Fibroblast of pulmonary artery (primary cell): ENCODE results near the gene MICAL2.

ENCODE experiments used
- DNase-seq: peaks from one replicate; pipeline ENCODE4 v3.0.0-alpha.2; 2010; ENCODE audit warnings: low read depth
- H3K4me3 ChIP-seq: replicated peaks from 2 replicates; pipeline ENCODE4 v1.5.1; 2011; ENCODE audit warnings: low read depth, mild to moderate bottlenecking, control low read depth, low read length, moderate library complexity
- TF ChIP-seq, protein P1 (sequence below): IDR thresholded peaks from 2 replicates; pipeline ENCODE4 v1.5.1; 2011; ENCODE audit warnings: mild to moderate bottlenecking, control low read depth, low read length, inconsistent platforms; ENCODE audit errors: missing control alignments

The MICAL2 gene

DNA sequence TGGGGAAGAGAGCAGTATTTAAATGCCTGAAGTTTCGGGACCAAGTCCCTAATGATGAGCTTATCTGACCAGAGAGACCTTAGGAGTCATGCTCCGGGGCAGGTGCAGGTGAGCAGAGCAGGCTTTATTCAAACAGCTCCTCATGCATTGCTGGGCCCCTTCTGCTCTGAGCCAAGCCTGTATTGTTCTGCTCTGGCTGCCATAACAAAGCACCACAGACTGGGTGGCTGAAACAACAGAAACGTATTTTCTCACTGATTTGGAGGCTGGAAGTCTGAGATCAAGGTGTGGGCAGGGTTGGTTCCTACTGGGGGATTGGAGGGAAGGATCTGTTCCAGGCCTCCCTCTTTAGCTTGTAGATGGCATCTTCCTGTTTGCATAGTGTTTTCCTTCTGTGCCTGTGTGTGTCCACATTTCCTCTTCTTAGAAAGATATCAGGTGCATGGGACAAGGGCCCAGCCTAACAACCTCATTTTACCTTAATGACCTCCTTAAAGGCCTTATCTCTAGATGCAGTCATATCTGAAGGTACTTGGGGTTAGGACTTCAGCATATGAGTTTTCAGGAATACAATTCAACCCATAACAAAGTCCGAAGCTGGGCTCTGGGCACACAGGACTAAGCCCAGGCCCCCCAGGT is 169.9 kb downstream of the MICAL2 start:
- no peak for DNase-seq
- TF ChIP-seq, protein P1, sequence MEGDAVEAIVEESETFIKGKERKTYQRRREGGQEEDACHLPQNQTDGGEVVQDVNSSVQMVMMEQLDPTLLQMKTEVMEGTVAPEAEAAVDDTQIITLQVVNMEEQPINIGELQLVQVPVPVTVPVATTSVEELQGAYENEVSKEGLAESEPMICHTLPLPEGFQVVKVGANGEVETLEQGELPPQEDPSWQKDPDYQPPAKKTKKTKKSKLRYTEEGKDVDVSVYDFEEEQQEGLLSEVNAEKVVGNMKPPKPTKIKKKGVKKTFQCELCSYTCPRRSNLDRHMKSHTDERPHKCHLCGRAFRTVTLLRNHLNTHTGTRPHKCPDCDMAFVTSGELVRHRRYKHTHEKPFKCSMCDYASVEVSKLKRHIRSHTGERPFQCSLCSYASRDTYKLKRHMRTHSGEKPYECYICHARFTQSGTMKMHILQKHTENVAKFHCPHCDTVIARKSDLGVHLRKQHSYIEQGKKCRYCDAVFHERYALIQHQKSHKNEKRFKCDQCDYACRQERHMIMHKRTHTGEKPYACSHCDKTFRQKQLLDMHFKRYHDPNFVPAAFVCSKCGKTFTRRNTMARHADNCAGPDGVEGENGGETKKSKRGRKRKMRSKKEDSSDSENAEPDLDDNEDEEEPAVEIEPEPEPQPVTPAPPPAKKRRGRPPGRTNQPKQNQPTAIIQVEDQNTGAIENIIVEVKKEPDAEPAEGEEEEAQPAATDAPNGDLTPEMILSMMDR, result no peak

DNA sequence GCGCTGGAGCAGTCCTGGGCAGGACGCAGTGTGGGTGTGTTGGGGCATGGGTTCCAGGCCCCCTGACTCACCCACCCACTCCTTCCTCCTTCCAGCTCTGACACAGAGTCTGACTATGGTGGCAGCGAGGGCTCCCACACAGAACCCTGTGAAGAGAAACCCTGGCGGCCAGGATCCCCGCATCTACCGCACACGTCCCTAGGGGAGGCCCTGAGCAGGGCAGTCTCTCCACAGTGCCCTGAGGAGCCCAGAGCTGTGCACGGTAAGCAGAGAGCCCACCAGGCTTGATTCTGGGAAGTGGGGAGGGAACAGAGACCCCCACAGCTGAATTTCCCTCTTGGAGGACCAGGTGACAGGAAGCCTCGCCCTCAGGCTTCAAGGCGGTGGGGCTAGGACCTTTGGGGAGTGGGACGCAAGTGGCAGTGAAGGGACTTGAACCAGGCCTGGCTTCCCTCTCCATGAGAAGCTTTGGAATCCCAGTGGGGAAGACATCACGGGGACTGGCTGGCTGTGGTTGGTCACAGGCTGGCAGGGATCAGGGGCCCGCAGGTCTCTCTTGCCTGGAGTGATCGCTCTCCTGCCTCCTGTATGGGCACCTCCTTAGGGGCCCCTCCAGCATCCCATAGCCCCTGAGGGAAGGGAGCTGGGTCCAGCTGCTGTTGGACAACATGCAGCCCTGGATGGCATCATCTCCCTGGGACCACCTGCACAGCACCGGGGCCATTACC is 170.6 kb downstream of the MICAL2 start:
- DNase-seq, result no peak
- H3K4me3 ChIP-seq, result no peak overlapping the region
- TF ChIP-seq, protein P1, result no peak

More for the DNA sequence above, 169.9 kb downstream of the MICAL2 start:
- no peak overlapping the region for H3K4me3 ChIP-seq

DNA sequence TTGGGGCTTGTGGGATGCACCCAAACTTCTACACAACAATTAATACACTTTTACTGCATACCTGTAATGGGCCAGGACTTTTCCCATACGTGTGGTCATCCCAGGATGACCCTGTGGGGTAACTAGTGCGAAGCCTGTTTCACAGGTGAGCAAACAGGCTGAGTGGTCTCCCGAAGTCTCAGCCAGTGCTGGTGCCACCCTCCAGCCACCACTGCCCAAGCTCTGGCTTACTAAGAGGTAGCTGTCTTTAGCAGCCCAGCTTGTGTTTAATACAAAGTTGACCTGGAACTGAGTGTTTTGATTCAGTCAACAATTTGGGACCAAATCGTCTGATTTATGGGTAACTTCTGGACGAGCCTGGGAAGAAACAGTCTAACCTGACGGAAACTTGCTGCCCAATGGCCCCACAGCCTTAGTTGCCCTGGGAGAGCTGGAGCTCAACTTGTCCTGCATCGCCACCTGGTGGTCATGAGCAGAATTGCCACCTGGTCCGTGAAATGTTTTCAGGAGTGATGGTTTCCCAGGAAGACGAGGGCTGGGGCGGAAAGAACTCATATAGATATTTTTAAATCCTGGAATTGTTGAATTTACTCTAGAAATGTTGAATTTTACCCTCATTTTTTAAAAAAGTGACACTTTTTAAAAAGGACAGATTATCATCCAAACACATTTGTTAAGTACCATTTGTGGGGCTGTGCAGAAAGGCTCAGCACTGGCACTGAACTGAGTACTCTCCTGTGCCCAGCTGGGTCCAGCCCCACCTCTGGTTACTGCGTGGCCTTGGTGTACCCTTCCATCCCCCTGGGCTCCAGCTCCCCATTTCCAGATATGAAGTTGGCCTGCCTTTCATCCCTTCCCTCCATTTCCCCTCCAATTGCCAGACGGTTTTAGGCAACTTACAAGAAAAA is 171.4 kb downstream of the MICAL2 start:
- DNase-seq, result peak; percentile 88
- TF ChIP-seq, protein P1, result peak; percentile 92
- no peak overlapping the region for H3K4me3 ChIP-seq

DNA sequence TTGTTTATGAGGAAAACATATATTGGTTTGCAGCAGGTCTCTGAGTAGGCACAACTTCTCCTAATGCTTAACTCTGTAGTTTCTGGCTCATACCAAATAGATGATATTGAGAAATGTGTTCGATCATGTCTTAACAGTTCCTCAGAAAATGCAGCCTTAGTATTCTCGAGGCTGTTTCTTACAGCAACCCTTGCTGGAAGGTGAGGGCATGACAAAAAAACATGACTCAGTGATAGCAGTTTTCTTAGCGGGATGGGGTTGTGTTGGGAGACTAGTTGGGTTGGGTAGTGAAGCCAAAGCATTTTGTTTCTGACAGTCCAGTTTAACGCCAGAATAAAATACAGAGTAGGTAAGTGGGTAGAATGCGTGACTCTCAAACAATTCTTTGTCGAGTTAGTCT is 172.3 kb downstream of the MICAL2 start:
- H3K4me3 ChIP-seq, result no peak overlapping the region
- TF ChIP-seq, protein P1, result no peak
- no peak for DNase-seq

DNA sequence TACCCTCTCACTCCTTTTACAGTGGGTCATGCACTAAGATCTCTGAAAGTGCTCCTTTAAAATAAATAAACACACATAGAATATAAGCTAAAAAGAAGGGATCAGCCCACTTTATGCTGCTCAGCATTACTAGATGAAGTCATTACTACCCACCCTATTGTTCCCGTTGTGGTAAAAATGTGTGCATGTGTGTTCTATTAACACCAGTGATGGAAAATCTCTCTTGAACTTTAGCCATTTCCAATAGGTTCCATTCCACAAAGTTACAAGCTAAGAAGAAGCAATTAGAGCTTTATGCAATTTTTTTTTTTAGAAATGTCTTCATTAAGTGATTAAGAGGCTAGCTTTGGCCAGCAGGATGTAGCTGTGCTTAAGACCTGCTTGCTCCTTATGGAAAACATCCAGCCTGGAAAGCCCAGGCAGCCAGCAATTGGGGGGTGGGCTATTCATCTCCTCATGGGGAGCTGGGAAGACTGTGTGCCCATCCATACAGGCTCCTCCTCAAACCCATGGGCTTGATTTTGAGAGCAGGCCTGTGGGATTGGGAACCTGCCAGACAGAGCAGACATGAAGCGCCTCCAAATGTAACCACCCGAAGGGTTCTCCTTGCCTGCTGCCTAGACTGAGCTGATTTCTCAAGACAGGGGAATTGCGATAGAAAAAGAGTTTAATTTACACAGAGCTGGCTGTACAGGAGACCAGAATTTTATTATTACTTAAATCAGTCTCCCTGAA is 174.1 kb downstream of the MICAL2 start:
- peak; percentile 53 for DNase-seq
- peak overlapping the region; percentile 1 for H3K4me3 ChIP-seq
- TF ChIP-seq, protein P1, result no peak

DNA sequence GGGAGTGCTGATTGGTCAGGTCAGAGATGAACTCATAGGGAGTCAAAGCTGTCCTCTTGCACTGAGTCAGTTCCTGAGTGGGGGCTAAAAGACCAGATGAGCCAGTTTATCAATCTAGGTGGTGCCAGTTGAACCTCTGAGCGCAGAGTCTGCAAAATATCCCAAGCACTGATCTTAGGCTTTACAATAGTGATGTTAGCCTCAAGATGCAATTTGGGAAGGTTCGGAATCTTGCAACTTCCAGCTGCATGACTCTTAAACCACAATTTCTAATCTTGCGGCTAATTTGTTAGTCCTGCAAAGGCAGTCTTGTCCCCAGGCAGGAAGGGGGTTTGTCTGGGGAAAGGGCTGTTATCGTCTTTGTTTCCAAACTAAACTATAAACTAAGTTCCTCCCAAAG is 174.7 kb downstream of the MICAL2 start:
- TF ChIP-seq, protein P1, result no peak
- H3K4me3 ChIP-seq, result no peak overlapping the region
- DNase-seq, result peak; percentile 88
